SK-N-SH (cell line): ENCODE measurements around the gene PLD1. TPM values are rescaled to one million over a fixed set of nuclear protein-coding genes. Genes with fewer than 3 reads are reported as not detected.

Experiments used
- CTCF ChIA-PET: fragments of 300-600, 350-600 bp; formaldehyde crosslinking; extraction: SDS; loops from one replicate; lab custom pipeline; 2021; lab: Yijun Ruan, JAX
- POLR2A ChIA-PET: fragments of 350-600 bp; sonication (Branson Sonifier 250); formaldehyde crosslinking; extraction: SDS; loops from one replicate; lab custom pipeline; 2020; ENCODE audit warnings: antibody characterized with exemption, inconsistent platforms; lab: Yijun Ruan, JAX
- DNase-seq: peaks from one replicate; pipeline ENCODE4 v3.0.0; 2012
- H2AFZ ChIP-seq: fragments of 200-600 bp; sonication (generic); 2 replicates; pipeline ENCODE4 v1.8.1; 2016; ENCODE audit warnings: antibody characterized with exemption, mild to moderate bottlenecking, low read depth
- H3F3A ChIP-seq: fragments of 200-600 bp; sonication (generic); replicated peaks from 2 replicates; pipeline ENCODE3; 2016; ENCODE audit warnings: antibody characterized with exemption, mild to moderate bottlenecking; ENCODE audit not compliant: insufficient read depth
- H3K27ac ChIP-seq, 2 experiments: fragments of 200-500 bp in 1 of 2; fragments of 200-600 bp in 1 of 2; sonication (Bioruptor generic) in 1 of 2; sonication (generic), shearing (Covaris generic) in 1 of 2; 2 replicates each; pipeline versions ENCODE4 v1.5.1 to v1.6.1; 2014 to 2016; ENCODE audit warnings: low read depth in 2 of 2, inconsistent platforms in 1 of 2, low read length in 1 of 2, mild to moderate bottlenecking in 1 of 2, mixed read lengths in 1 of 2
- H3K27me3 ChIP-seq: fragments of 200-600 bp; sonication (generic), shearing (Covaris generic); 2 replicates; pipeline ENCODE4 v1.6.1; 2016; ENCODE audit warnings: mixed run types; ENCODE audit not compliant: insufficient read depth
- H3K36me3 ChIP-seq, 2 experiments: fragments of 200-500 bp in 1 of 2; fragments of 200-600 bp in 1 of 2; sonication (Bioruptor generic) in 1 of 2; sonication (generic) in 1 of 2; replicated peaks in 1 of 2; 2 replicates each; pipeline versions ENCODE3 to v1.5.1; 2014 to 2016; ENCODE audit warnings: low read length in 1 of 2, mild to moderate bottlenecking in 1 of 2; ENCODE audit not compliant: insufficient read depth in 2 of 2, control insufficient read depth in 1 of 2
- H3K4me1 ChIP-seq, 2 experiments: fragments of 200-500 bp in 1 of 2; fragments of 200-600 bp in 1 of 2; sonication (Bioruptor generic) in 1 of 2; sonication (generic), shearing (Covaris generic) in 1 of 2; 2 replicates each; pipeline versions ENCODE4 v1.5.1 to v1.6.1; 2014 to 2016; ENCODE audit warnings: low read depth in 1 of 2, low read length in 1 of 2, mixed run types in 1 of 2; ENCODE audit not compliant: insufficient read depth in 2 of 2, control insufficient read depth in 1 of 2
- H3K4me2 ChIP-seq: fragments of 200-600 bp; sonication (generic), shearing (Covaris generic); 2 replicates; pipeline ENCODE4 v1.6.1; 2017; ENCODE audit warnings: mixed run types
- H3K4me3 ChIP-seq, 2 experiments: fragments of 200-500 bp in 1 of 2; fragments of 200-600 bp in 1 of 2; sonication (Bioruptor generic) in 1 of 2; sonication (generic), shearing (Covaris generic) in 1 of 2; 2 replicates each; pipeline versions ENCODE4 v1.5.1 to v1.8.1; 2014 to 2016; ENCODE audit warnings: low read depth in 2 of 2, inconsistent platforms in 1 of 2, low read length in 1 of 2, mild to moderate bottlenecking in 1 of 2, mixed read lengths in 1 of 2, moderate library complexity in 1 of 2
- H3K79me2 ChIP-seq: fragments of 200-600 bp; sonication (generic); 2 replicates; pipeline ENCODE4 v1.8.1; 2017; ENCODE audit warnings: mild to moderate bottlenecking; ENCODE audit not compliant: insufficient read depth
- H3K9ac ChIP-seq: fragments of 200-600 bp; sonication (generic); 2 replicates; pipeline ENCODE4 v1.6.1; 2017; ENCODE audit warnings: mixed run types
- H3K9me2 ChIP-seq: fragments of 200-600 bp; sonication (generic); 2 replicates; pipeline ENCODE4 v1.6.1; 2017; ENCODE audit warnings: mixed run types
- H3K9me3 ChIP-seq: fragments of 200-600 bp; sonication (generic); 2 replicates; pipeline ENCODE4 v1.6.1; 2017; ENCODE audit warnings: mixed run types, mild to moderate bottlenecking, moderate library complexity
- H4K20me1 ChIP-seq: fragments of 200-600 bp; sonication (generic); 2 replicates; pipeline ENCODE4 v1.6.1; 2017; ENCODE audit warnings: mild to moderate bottlenecking, mixed run types; ENCODE audit not compliant: insufficient read depth
- CHD2 ChIP-seq: fragments of 150-350 bp; IDR thresholded peaks from 2 replicates; pipeline ENCODE4 v1.6.1; 2018; ENCODE audit warnings: low read length; ENCODE audit not compliant: partially characterized antibody
- EZH2phosphoT487 ChIP-seq: fragments of 200-600 bp; sonication (generic); IDR thresholded peaks from 2 replicates; pipeline ENCODE4 v1.6.1; 2017; ENCODE audit warnings: low read depth, mixed run types, mild to moderate bottlenecking, antibody characterized with exemption, moderate library complexity, borderline replicate concordance
- FOSL2 ChIP-seq: IDR thresholded peaks from 2 replicates; pipeline ENCODE4 v1.4.0; 2012; ENCODE audit warnings: low read depth, mild to moderate bottlenecking, moderate library complexity, borderline replicate concordance
- FOXJ3 ChIP-seq: sonication (generic); formaldehyde crosslinking; IDR thresholded peaks from 2 replicates; pipeline ENCODE4 v1.5.1; 2020; ENCODE audit warnings: mild to moderate bottlenecking, missing genetic modification reagents
- FOXM1 ChIP-seq: IDR thresholded peaks from 2 replicates; pipeline ENCODE4 v1.4.0; 2012; ENCODE audit warnings: low read depth, mild to moderate bottlenecking
- GABPA ChIP-seq: IDR thresholded peaks from 2 replicates; pipeline ENCODE4 v1.4.0; 2012; ENCODE audit warnings: low read depth, mild to moderate bottlenecking
- MXI1 ChIP-seq: IDR thresholded peaks from 2 replicates; pipeline ENCODE4 v1.6.1; 2012; ENCODE audit warnings: mild to moderate bottlenecking, low read depth, low read length, improper control_type of control experiment
- RAD21 ChIP-seq: IDR thresholded peaks from 2 replicates; pipeline ENCODE4 v1.6.1; 2012; ENCODE audit warnings: mild to moderate bottlenecking, low read length
- RCOR1 ChIP-seq: fragments of 150-350 bp; IDR thresholded peaks from 2 replicates; pipeline ENCODE4 v1.6.1; 2017; ENCODE audit warnings: antibody characterized with exemption, low read length
- TAF1 ChIP-seq: IDR thresholded peaks from 2 replicates; pipeline ENCODE4 v1.6.1; 2012; ENCODE audit warnings: low read depth, mild to moderate bottlenecking, low read length, moderate library complexity, borderline replicate concordance
- TCF12 ChIP-seq: IDR thresholded peaks from 2 replicates; pipeline ENCODE4 v1.4.0; 2012
- YY1 ChIP-seq: IDR thresholded peaks from 2 replicates; pipeline ENCODE4 v1.4.0; 2012; ENCODE audit warnings: low read depth, mild to moderate bottlenecking
- WGBS: methylation state at CpG from one replicate; pipeline ENCODE4 v1.1.6; 2017; ENCODE audit warnings: low lambda C conversion rate; 5-methylcytosine and 5-hydroxymethylcytosine counted together
- polyA plus RNA-seq, 3 experiments: library from polyadenylated mRNA; depleted of rRNA; stranded (reverse); fragments of >200 nt; gene quantifications; 2 replicates each; pipeline ENCODE4 v1.2.3, GENCODE V29; 2012
- TF ChIP-seq, protein P1 (sequence below): IDR thresholded peaks from 2 replicates; pipeline ENCODE4 v1.6.1; 2012; ENCODE audit warnings: mild to moderate bottlenecking, low read depth, low read length, moderate library complexity

Gene PLD1
- polyA plus RNA-seq, 1 of the 3 experiments (the other 2 are of a cell fraction), result 6.2 TPM

- Histone ChIP-seq H3K27ac (peak overlapping the region in 1 of 2 experiments; percentile 82; a peak in 2 of 4 replicates), H3K9me2 (no peaks in the 10 kb centered on the region), H2AFZ (no peak overlapping the region), H3K4me1 (peaks cover 12 to 29% of the 10 kb centered on the region in 2 experiments; a peak in 3 of 4 replicates)
- no peak for DNase-seq
- POLR2A ChIA-PET, result no interaction called here
- TF ChIP-seq EZH2phosphoT487 (no peak), RCOR1 (no peak), TAF1 (no peak), RAD21 (no peak), YY1 (no peak), MXI1 (no peak), CHD2 (no peak)
- TF ChIP-seq, protein P1, sequence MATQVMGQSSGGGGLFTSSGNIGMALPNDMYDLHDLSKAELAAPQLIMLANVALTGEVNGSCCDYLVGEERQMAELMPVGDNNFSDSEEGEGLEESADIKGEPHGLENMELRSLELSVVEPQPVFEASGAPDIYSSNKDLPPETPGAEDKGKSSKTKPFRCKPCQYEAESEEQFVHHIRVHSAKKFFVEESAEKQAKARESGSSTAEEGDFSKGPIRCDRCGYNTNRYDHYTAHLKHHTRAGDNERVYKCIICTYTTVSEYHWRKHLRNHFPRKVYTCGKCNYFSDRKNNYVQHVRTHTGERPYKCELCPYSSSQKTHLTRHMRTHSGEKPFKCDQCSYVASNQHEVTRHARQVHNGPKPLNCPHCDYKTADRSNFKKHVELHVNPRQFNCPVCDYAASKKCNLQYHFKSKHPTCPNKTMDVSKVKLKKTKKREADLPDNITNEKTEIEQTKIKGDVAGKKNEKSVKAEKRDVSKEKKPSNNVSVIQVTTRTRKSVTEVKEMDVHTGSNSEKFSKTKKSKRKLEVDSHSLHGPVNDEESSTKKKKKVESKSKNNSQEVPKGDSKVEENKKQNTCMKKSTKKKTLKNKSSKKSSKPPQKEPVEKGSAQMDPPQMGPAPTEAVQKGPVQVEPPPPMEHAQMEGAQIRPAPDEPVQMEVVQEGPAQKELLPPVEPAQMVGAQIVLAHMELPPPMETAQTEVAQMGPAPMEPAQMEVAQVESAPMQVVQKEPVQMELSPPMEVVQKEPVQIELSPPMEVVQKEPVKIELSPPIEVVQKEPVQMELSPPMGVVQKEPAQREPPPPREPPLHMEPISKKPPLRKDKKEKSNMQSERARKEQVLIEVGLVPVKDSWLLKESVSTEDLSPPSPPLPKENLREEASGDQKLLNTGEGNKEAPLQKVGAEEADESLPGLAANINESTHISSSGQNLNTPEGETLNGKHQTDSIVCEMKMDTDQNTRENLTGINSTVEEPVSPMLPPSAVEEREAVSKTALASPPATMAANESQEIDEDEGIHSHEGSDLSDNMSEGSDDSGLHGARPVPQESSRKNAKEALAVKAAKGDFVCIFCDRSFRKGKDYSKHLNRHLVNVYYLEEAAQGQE, result no peak
- TF ChIP-seq, all 33 proteins: peak for 0
- Histone ChIP-seq H3F3A (peaks cover 23% of the 10 kb centered on the region), H3K27me3 (no peaks in the 10 kb centered on the region), H4K20me1 (no peaks in the 10 kb centered on the region), H3K9me3 (no peaks in the 10 kb centered on the region), H3K4me3 (no peak overlapping the region), H3K4me2 (no peak overlapping the region), H3K9ac (no peak overlapping the region; the same call in 1 of the 2 replicates), H3K36me3 (no peaks in the 10 kb centered on the region), H3K79me2 (peaks cover 23% of the 10 kb centered on the region)
- CTCF ChIA-PET, result interaction anchor here (1.3 kb wide), 1 partner anchor 31 kb away, joined by 3 read pairs; no protein-coding TSS in a partner anchor
- WGBS, result 81% methylated on average over 5 of the region's 5 CpGs
Measured at GRCh38 chr3:171806200-171807128, 3.8 kb downstream of the PLD1 start.

GRCh38 chr3:171805687-171806086 lies 4.6 kb downstream of the PLD1 start:
- 57% methylated on average over 3 of the region's 3 CpGs for WGBS
- peaks cover 16% of the 10 kb centered on the region for H3F3A ChIP-seq
- H3K4me1 ChIP-seq, result peaks cover 6 to 25% of the 10 kb centered on the region in 2 experiments; a peak in 3 of 4 replicates
- no peak for TF ChIP-seq FOXM1
- TF ChIP-seq FOSL2, result no peak
- no peak for TF ChIP-seq GABPA
- no peak for TF ChIP-seq TCF12
- no peak for TF ChIP-seq FOXJ3 (CRISPR knock-in tag)
- H3K9me2 ChIP-seq, result no peaks in the 10 kb centered on the region
- no peak overlapping the region for H3K9ac ChIP-seq
- H3K9me3 ChIP-seq, result no peaks in the 10 kb centered on the region
- no peak overlapping the region for H3K4me3 ChIP-seq
- ChIA-PET CTCF (no interaction called here), POLR2A (no interaction called here)
- no peak overlapping the region for H2AFZ ChIP-seq
- no peaks in the 10 kb centered on the region for H3K27me3 ChIP-seq
- no peaks in the 10 kb centered on the region for H4K20me1 ChIP-seq
- no peaks in the 10 kb centered on the region for H3K36me3 ChIP-seq
- DNase-seq, result no peak
- H3K27ac ChIP-seq, result peak overlapping the region in 1 of 2 experiments; percentile 82; a peak in 1 of 4 replicates
- no peak overlapping the region for H3K4me2 ChIP-seq
- peaks cover 23% of the 10 kb centered on the region for H3K79me2 ChIP-seq
